TTC549 (cell line): ENCODE measurements around the gene DMD.
"Not testable (repeated sequence)": the region's sequence is repeated elsewhere in the genome, so short reads cannot be mapped to it uniquely, and the experiment has no call there.

ENCODE experiments used
- FAIRE-seq: peaks from 2 replicates; lab custom pipeline; 2012; peaks lifted over from hg19 to GRCh38; lab: Jason Lieb, UNC

The DMD gene

DNA sequence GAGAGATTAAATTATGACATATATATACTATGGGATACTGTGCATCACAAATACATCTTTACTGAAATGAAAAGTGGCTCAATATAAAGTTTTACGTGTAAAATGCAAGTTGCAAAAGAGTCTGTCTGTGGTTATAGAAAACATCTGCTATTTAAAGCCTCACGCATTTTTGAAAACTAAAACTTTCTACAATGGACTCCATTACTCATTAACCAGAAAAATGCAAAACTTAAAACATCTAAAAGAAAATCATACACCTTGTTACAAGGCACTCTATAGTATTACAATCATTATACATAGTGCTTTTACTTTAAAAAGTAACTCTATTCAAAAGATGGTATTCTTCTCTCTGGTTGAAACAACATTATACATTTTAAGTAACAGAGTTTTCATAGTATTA lies 755.6 kb downstream of the DMD start:
- no peak for FAIRE-seq

DNA sequence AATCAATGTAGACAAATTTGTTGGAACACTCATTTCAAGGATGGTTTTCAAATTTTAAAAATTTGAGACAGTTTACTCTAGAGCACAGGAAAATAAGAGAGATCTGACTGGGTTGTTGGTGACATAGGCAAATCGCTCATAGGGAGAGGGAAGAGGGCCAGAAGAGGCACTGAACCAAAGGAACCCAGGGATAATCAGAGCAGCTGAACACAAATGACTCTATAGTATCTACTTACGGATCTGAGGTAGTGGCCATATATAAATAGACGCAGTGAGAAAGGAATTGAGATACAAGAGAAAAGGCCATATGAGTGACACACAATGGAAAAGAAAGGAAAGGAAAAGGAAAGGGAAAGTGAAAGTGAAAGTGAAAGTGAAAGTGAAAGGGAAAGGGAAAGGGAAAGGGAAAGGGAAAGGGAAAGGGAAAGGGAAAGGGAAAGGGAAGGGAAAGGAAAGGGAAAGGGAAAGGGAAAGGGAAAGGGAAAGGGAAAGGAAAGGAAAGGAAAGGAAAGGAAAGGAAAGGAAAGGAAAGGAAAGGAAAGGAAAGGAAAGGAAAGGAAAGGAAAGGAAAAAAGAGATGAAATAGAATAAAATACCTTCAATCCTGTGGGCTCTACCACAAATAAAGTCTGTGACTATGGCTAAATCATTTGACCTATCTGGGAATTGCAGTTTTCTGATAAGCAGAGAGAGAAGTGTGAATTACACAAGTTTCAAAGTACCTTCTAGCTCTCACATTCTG lies 759.2 kb downstream of the DMD start:
- FAIRE-seq, result no peak

DNA sequence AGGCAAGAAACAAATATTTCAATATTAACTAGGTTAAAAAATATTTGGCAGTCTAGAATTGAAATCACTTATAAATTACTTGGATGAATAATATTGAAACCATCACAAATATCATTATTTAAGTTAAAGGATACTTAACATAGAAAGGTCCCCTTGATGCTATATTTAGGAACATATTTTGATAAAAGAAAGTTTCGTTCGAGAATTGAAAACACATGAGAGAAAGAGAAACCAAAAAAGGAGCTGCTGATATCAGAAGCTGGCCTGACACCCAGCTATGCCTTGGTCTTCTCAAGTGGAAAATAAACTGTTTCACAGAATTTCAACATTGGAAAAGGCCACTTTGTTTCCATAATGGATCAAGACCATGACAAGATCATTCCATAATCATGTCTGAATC lies 762.4 kb downstream of the DMD start:
- no peak for FAIRE-seq

DNA sequence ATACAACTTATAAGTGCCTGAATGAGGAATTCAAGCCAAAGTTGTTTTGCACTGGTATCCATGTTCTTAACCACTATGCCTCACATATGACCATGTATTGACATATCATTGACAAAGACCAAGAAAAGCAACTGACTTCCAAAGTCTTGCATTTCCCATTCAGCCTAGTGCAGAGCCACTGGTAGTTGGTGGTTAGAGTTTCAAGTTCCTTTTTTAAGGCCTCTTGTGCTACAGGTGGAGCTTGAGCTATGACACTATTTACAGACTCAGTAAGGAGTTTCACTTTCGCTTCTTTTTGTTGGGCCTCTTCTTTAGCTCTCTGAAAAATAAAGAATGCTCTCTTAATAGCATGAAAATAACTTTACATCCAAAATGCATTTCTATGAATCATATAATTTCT lies 763.0 kb downstream of the DMD start:
- no peak for FAIRE-seq

DNA sequence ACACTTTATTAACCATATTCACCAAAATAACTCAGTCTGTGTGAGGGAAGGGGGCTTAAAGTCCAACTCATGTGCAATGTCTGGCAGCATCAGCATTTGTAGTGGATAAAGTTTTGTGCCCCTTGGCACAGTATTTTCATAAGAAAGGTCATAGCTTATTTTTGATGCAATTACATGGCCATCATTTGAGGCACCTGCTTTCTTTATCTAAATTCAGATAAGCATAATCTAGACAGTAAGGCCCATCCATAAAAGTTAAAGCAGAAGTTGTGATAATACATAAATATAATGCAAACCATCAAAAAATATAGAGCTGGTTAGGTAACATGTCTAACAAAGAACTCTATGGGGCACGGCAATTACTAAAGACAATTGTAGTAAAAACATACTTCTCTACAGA lies 763.7 kb downstream of the DMD start:
- FAIRE-seq, result no peak

DNA sequence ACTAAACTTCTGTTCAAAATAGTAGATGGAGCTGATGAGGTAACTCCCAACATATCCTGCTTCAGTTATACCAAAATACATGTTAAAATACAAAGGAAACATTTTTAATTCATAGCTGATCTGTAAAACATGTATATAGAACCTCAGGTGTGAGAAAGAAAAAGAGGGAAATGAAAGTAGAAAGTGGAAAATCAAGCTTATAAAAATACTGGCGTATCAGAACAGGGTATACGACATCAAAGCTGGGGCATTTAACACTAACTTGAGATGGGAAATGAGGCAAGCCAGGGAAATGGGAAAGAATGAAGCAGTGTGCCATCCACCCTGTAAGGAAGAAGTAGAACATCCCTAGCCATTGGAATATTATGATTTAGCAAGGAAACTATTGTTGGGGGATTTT lies 767.5 kb downstream of the DMD start:
- FAIRE-seq, result no peak

DNA sequence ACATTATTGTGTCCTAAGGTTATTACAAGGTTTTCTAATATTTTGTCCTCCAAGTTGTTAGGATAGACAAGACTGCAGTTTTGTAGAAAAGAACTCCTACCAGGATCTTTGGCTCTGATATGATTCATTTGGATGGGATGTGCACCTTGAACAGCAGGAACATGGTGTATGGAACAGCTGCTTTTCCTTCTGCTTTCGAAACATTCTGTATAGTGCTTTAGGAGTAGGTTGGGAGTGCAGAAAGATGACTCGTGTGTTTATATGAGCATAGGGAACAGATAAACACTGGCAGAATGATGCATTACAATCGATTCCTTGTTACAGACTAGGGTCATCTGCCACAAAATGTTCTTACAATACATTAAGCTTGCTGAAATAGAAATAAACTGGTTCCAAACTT lies 790.1 kb downstream of the DMD start:
- no peak for FAIRE-seq

DNA sequence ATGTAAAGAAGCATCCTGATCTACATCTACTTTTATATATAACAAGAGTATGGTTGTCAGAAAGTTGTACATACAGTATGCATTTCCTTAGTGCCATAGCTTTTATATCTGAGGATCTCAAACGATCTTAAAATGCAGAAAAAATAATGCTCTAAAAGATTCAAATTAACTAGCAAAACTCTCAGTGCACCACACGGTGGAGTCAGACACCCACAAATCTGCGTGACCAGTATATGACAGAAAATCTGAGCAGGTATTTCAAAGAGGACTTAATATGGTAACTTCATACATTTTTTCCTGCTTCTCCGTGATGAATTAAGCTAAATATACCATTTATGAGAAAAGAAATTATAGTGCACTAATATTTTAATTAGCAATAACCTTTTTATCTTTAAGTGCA lies 803.0 kb downstream of the DMD start:
- no peak for FAIRE-seq

DNA sequence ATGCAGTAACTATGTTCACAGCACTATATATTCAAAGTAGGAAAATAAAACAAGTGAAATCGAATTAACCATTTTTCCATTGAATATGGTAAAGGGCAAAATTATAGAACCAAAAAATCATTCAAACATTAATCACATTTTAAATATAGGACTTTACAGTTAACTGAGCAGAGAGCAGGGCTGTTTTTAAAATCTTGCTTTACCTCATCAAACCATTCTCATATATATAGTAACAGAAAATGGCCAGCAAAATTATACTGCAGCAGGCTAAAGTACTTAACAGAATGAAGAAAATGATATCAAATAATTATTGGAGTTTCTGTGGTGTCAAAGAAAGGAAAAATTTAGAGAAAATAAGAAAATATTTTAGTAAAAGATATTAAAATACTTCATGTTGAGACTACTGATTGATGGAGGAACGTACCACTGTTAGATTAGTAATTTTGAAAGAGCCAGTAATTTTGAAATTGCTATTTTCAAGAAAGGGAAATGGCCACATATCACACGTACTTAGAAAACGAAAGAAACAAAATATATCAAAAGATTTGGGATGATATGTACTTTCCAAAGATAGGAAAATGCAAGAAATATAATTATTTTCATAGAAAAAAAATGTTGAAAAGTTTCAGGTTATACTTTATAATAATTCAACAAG lies 813.7 kb downstream of the DMD start:
- no peak for FAIRE-seq

DNA sequence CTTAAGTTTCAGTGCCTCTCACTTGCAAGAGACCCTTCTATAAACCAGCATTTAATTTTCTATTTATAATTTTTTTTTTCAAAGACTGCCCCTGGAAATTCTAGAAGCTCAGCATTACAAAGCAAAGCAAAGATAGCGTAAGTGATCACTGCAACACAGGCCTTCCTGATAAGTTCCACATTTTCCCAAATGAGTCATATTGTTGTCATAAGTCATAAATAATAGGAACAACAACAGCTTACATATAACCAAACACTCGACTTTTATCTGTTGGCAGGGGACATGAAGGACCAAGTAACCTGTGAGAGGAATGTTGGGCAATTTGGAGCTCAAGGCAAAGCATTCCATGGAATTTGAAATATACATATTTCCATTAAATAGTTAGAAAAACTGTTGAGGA lies 815.5 kb downstream of the DMD start:
- FAIRE-seq, result no peak

DNA sequence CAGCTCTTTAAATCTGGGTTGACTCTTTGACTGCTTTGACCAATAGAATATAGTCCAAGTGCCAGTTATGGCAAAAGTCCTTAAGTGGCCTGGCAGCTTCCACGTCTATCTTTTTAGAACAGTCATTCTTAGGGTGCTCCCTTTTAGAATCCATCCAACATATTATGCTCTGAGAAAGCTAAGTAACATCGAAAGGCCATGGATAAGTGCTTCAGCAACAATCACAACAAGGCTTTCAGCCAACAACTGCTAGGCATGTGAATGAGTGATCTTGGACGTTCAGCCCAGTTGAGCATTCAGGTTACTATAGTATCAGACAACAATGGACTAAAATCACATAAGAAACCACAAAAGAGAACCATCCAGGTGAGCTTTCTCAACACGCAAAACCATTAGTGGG lies 818.7 kb downstream of the DMD start:
- FAIRE-seq, result no peak

DNA sequence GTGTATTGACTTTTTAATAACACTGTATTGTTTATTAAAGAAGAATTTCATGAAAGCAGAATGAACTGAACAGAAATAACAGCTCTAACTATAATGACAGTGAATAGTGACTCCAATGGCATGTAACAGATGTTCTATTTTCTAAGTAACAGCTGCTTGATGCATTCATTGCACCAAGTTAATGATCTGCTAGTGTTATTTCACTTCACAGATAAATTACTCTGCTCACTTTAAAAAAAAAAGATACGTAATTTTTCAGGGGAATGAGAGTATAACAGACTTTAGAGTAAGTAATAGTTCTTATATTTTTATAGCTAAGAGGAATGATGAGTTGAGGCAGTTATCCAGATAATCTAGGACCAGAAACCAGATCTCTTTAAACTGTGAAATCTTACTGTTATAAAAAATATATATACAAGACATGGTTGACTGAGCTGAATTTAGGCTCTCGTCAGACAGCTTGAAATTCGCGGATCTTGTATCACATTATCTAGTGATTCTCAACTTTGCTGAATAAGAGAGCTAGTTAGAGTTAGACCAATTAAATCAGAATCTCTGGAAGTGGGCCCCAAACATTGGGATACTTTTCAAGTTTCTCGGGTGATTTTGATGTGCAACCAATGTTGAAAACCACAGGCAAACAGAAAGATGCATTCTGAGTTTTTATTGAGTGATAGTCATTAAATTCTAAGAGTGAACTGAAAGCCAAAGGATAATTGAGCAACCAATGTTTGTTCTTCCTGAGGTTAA lies 840.7 kb downstream of the DMD start:
- FAIRE-seq, result no peak

DNA sequence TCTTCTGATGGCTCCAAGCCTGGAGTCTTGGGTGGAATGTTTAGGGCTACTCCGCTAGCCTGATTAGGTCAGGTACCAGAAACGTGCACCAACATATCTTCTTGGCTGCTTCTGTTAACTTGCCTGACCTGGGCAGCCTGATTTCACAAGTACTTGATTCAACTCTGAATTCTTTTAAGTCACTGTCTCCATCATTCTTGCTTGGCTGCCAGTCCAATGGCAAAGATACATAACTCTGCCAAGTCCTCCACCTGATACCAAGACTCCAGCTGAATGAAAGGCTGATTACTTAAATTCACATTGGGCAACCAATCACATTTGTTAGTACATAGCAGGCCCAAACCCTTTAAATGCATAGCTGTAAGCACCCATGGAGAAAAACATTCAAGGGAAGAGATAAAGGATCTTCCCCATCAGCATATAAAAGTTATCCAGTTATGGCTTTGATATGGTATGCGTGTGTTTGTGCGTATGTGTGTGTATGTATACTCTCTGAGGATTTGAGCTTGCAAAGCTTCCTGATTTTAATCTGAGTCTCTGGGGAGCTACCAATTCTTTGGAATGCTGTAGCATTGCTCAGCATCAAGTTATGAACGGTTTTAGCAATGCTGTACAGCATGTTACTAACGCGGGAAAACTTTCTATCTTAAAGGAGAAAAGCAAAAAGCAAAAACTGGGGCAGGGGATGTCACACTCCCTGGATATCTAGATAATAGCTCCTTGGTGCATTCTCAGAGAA lies 917.2 kb downstream of the DMD start:
- no peak for FAIRE-seq

DNA sequence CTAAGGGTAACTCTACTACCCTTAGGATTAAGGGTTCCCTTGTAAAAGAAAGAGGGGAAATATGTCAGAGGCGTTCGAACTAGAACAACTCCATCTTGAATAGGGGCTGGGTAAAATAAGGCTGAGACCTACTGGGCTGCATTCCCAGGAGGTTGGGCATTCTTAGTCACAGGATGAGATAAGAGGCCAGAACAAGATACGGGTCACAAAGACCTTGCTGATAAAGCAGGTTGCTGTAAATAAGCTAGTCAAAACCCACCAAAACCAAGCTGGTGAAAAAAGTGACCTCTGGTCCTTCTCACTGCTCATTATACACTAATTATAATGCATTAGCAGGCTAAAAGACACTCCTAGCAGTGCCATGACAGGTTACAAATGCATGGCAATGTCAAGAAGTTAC lies 922.0 kb downstream of the DMD start:
- FAIRE-seq, result no peak

DNA sequence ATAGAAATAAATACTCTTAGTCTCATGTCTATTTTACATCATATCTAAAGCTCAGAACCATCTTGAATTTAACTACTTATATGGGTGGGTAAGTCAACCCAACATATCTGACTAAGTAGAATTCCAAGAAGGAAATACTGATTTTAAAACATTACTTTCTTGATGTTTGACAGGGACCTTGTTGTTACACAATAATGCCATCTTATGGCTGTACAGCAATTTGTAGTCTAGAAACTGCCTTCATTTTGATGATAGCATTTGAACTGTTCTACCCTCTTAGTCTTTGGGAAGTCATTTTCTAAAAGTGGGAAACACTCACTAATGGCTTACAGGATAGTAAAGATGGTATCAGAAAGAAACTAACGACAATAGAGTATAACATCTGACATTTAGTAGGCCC lies 929.5 kb downstream of the DMD start:
- no peak for FAIRE-seq

DNA sequence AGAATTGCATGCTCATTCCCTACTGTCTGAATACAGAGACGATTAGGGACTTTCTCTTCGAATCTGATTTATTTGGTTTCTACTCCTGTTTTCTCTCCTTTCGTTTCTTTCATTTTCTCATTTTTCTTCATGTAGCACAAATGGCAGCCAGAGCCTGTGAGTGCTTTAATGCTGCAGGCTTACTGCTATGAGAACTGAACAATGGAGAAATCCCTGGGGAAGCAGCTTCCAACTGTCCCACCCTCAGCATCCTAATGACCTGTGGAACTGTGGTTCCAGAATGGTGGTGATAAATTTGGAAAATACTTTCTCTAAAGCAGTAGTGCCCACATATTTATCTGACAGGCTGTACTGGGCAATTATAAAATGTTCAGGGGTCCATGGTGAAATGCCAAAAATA lies 930.4 kb downstream of the DMD start:
- FAIRE-seq, result no peak

DNA sequence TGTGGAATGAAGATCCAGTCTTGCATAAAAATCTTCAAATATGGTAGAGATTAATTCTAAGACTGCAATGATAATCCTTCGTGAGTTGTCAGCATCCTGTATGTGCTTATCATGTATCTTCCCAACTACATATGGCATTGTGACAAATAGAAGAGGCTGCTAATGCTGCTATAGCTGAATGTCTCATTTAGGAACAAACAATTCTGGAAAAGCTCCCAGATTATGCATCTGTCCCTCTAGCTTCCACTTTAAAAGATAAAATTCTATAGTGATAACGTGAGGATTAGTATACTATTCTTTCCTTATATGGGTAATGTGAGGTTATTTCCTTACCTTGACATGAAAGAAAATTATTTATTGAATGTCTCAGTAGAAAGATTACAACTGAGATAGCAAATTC lies 930.9 kb downstream of the DMD start:
- FAIRE-seq, result no peak

DNA sequence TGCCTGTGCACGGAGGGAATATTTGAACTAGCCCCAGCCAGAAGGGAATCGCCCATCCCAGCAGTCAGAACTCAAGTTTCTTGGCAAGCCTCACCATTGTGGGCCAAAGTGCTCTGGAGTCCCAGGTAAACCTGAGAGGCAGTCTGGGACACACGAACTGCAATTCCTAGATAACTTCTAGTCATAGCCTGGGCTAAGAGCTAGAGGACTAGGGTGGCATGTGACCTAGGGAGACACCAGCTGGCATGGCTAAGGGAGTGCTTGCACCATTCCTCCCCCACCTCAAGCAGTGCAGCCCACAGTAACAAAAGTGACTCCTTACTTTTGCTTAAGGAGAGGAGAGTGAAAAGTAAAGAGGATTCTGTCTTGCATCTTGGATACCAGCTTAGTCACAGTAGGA lies 935.2 kb downstream of the DMD start:
- no peak for FAIRE-seq

DNA sequence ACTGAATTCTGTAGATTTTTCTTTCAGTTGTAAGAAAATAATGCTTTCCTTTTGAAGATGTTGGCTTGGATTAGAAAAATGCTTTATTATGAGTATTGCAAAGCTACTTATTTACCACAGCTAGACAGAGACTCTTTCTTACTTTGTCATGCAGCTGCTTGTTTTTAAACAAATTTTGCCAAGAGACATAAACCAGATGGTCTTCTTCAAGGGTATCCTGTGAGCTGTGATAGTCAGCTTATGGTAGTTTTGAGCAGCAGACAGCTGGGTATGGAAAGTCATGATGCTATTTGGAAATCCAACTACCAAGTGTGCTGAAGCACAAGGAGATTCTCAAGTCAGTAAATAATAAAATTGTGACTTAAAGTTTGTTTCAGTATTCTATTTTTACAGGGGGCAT lies 941.5 kb downstream of the DMD start:
- no peak for FAIRE-seq

DNA sequence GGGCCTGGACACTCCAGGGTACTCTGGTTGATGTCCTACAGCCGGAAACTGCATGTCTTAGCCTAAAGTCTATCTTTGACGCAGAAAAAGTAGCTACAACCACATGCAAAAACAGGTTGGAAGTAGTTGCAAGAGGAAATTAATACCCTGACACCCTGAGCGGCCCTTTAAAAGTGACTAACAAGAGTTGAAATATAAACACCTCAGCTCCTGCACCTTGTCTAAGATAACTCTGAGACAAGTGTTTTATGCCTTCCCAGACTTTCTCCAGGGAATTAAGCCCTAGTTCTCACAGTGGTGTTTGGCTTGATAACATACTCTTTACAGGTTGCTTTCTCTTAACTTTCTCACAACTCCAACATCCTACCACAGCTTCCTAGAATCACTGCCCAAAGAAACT lies 943.1 kb downstream of the DMD start:
- FAIRE-seq, result no peak

DNA sequence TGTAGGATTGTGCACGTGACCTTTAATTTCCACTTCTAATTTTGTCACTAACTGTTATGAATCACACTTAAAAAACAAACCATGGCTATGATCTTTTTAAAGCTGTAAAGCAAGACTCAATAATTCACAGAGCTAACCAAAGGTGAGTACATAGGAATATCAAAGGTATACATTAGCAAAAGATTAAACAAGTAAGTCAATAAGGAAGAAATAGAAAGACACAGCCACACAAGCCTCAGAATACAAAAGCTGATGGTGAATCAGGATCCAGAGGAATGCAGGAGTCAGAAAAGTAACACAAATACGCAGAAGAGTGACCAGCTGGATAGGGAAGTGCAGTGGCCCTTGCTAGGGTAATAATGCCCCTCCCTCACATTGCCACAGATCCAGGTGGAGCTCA lies 943.6 kb downstream of the DMD start:
- no peak for FAIRE-seq

DNA sequence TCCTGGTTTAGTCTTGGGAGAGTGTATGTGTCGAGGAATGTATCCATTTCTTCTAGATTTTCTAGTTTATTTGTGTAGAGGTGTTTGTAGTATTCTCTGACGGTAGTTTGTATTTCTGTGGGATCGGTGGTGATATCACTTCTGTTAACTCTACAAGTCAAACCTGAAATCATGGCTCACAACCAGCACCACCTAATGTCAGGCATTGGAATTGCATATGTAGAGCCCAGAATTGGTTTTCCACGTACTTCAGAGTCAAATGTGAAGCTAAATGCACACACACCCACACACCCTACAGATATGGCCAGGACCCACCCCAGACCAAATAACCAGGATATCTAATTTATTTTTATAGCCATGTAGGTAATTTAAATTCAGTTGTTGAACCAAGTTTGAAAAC lies 964.7 kb downstream of the DMD start:
- not testable (repeated sequence) for FAIRE-seq

DNA sequence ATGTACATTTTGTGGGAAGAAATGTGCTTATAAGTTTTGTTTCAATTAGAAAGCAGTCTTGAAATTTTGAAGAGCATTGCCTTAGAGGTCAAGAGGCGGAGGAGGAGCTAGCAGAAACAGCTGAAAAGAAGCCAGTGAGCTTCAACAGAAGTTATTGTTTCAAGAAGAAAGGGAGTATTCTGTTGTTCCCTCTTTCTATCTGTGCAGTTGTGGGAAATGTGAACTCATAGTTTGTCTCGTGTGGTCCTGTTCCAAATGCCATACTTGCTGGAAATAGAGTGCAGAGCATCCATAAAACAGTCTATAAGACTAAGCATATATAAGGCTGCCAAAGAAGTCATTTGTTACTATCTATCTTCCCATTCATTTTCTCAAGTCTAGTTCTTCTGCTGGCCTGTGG lies 1015.7 kb downstream of the DMD start:
- no peak for FAIRE-seq
